Type B pancreatic cell (in vitro differentiated cells): ENCODE data around the gene F2RL2. TPM values are rescaled to one million over a fixed set of nuclear protein-coding genes. Genes with fewer than 3 reads are reported as not detected.

Experiments
- DNase-seq: peaks from one replicate; pipeline ENCODE4 v3.0.0; 2021; ENCODE audit warnings: mixed read lengths; ENCODE audit not compliant: unreplicated experiment; ENCODE audit errors: extremely low spot score
- H3K27ac Mint-ChIP-seq: 2 replicates; pipeline ENCODE4 v1.8.0; 2021; ENCODE audit warnings: mild to moderate bottlenecking, mixed read lengths
- H3K27me3 Mint-ChIP-seq: 2 replicates; pipeline ENCODE4 v1.8.0; 2021; ENCODE audit warnings: mixed read lengths
- H3K36me3 Mint-ChIP-seq: 2 replicates; pipeline ENCODE4 v1.8.0; 2021; ENCODE audit warnings: mixed read lengths
- H3K4me1 Mint-ChIP-seq: one replicate; pipeline ENCODE4 v1.8.0; 2021; ENCODE audit warnings: mixed read lengths; ENCODE audit not compliant: unreplicated experiment
- H3K4me3 Mint-ChIP-seq: 2 replicates; pipeline ENCODE4 v1.8.0; 2021; ENCODE audit warnings: mild to moderate bottlenecking, mixed read lengths
- H3K9me3 Mint-ChIP-seq: 2 replicates; pipeline ENCODE4 v1.8.0; 2021; ENCODE audit warnings: mixed read lengths
- CTCF ChIP-seq: fragments of 200-600 bp; sonication (generic); conservative IDR thresholded peaks from 2 replicates; pipeline ENCODE4 v1.5.0; 2021; ENCODE audit warnings: antibody characterized with exemption, mild to moderate bottlenecking
- total RNA-seq: library from RNA; stranded (reverse); gene quantifications from 2 replicates; pipeline ENCODE4 v1.2.1, GENCODE V29; 2021; ENCODE audit warnings: low replicate concordance

Gene F2RL2
- total RNA-seq, 1 donor from 2014 or later, result 5.1 TPM

- TF ChIP-seq CTCF, result no peak
- Mint-ChIP-seq H3K27me3 (no peaks in the 10 kb centered on the region), H3K4me1 (no peaks in the 10 kb centered on the region), H3K36me3 (peaks cover 4% of the 10 kb centered on the region), H3K27ac (no peak overlapping the region), H3K4me3 (no peak overlapping the region), H3K9me3 (peaks cover 7% of the 10 kb centered on the region)
- DNase-seq, result no peak
Observed at GRCh38 chr5:76652809-76653414, 29.7 kb upstream of the F2RL2 start.

DNA sequence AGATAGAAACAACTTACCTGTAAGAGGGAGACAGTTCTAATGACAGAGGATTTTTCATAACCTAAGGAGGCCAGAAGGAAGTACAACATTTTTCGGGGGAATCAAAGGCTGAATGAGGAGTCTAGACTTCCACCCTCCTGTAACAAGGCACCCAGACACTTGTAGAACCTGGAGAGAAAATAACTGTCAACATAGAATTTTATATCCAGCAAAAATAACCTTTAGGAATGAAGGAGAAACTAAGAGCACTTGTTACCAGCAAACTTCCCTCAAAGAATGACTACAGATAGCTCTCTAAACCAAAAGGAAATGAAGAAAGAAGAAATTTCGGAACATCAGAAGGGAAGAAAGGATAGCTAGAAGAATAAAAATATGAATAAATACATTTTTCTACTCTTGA, 25.9 kb upstream of the F2RL2 start:
- Mint-ChIP-seq H3K4me1 (no peaks in the 10 kb centered on the region), H3K9me3 (peaks cover 7% of the 10 kb centered on the region), H3K36me3 (peaks cover 4% of the 10 kb centered on the region), H3K27me3 (no peaks in the 10 kb centered on the region), H3K27ac (no peak overlapping the region), H3K4me3 (no peak overlapping the region)
- DNase-seq, result no peak
- no peak for TF ChIP-seq CTCF

GRCh38 chr5:76643371-76643770, 20.2 kb upstream of the F2RL2 start:
- no peak for TF ChIP-seq CTCF
- peaks cover 4% of the 10 kb centered on the region for H3K4me1 Mint-ChIP-seq
- no peak overlapping the region for H3K4me3 Mint-ChIP-seq
- H3K27me3 Mint-ChIP-seq, result no peaks in the 10 kb centered on the region
- no peak overlapping the region for H3K27ac Mint-ChIP-seq
- DNase-seq, result no peak
- H3K9me3 Mint-ChIP-seq, result no peaks in the 10 kb centered on the region
- no peaks in the 10 kb centered on the region for H3K36me3 Mint-ChIP-seq

GRCh38 chr5:76642390-76643040, 19.3 kb upstream of the F2RL2 start:
- no peak for TF ChIP-seq CTCF
- H3K36me3 Mint-ChIP-seq, result no peaks in the 10 kb centered on the region
- no peak overlapping the region for H3K4me3 Mint-ChIP-seq
- no peaks in the 10 kb centered on the region for H3K27me3 Mint-ChIP-seq
- DNase-seq, result no peak
- no peak overlapping the region for H3K27ac Mint-ChIP-seq
- peaks cover 4% of the 10 kb centered on the region for H3K4me1 Mint-ChIP-seq
- H3K9me3 Mint-ChIP-seq, result no peaks in the 10 kb centered on the region

DNA sequence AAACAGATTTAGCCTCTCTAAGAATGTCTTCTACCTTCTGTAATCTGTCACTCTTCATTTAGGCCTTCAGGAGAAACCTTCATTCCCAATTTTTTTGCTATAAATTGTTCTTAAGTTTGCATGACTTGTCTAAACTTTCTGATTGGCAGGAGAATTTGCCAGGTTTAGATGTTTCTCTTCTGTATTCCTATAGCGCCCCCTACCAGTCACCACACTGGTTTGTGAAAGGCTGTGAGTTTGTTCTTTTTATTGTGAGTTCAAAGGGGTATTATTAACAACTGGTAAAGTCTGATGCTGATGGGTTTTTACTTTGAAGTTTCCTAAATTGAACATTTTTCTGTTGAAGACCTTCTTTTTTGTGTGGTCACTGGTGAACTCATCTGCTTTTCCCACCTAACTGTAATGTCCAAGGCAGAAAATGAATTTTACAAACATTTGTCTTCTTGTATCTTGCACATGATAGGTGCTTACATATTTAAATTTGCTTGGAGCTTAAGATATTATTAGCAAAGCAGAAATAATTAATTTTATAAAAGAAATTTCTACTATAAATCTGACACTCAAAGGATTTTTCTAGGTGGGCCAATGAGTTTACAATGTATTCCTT, 18.4 kb upstream of the F2RL2 start:
- Mint-ChIP-seq H3K9me3 (no peaks in the 10 kb centered on the region), H3K4me1 (peaks cover 4% of the 10 kb centered on the region), H3K4me3 (no peak overlapping the region), H3K27me3 (no peaks in the 10 kb centered on the region), H3K36me3 (no peaks in the 10 kb centered on the region), H3K27ac (no peak overlapping the region)
- no peak for DNase-seq
- peak; percentile 87 for TF ChIP-seq CTCF
